GM19455 (cell line): Measurements from ENCODE around the gene POU2AF3.

Experiments used
- ATAC-seq: cut with Tn5 transposase; IDR thresholded peaks from one replicate; pipeline ENCODE4 v1.9.1; 2021; ENCODE audit not compliant: unreplicated experiment

The POU2AF3 gene

GRCh38 chr11:111351374-111352055 lies 53.2 kb downstream of the POU2AF3 start:
- ATAC-seq = no peak

- ATAC-seq = no peak
Measured at GRCh38 chr11:111352231-111352746, 53.9 kb downstream of the POU2AF3 start.

DNA sequence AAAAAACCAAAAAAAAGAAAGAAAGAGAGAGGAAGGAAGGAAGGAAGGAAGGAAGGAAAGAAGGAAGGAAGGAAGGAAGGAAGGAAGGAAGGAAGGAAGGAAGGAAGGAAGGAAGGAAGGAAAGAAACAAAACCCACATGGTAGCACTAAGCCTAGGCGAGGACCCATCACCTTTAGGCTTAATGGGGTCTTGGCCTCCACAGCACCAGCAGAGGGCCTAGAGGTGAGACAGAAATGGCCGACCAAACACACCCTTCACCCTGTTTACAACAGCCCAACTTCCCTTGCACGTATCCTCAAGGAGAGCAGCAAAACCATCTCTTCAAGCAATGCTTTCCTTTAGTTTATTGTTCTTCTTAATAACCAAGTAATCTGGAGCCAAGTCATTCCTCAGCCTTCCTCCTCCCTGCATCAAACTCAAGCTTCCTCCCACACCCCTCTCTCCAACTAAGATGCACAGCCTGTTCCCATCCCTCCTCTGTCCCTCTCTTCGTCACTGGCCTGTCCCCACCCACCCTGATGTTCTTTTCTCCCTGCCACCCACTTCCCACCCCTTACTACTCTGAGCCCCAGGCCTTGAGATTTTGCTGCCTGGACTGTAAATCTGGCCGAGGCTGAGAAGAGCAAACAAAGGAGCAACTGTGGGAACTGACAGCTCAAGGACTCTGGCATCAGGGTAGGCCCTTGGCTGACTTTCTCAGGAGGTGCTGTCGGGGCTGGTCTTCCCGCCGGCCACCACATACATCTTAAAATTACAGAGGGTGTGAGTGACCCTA lies 54.8 kb downstream of the POU2AF3 start:
- no peak for ATAC-seq

DNA sequence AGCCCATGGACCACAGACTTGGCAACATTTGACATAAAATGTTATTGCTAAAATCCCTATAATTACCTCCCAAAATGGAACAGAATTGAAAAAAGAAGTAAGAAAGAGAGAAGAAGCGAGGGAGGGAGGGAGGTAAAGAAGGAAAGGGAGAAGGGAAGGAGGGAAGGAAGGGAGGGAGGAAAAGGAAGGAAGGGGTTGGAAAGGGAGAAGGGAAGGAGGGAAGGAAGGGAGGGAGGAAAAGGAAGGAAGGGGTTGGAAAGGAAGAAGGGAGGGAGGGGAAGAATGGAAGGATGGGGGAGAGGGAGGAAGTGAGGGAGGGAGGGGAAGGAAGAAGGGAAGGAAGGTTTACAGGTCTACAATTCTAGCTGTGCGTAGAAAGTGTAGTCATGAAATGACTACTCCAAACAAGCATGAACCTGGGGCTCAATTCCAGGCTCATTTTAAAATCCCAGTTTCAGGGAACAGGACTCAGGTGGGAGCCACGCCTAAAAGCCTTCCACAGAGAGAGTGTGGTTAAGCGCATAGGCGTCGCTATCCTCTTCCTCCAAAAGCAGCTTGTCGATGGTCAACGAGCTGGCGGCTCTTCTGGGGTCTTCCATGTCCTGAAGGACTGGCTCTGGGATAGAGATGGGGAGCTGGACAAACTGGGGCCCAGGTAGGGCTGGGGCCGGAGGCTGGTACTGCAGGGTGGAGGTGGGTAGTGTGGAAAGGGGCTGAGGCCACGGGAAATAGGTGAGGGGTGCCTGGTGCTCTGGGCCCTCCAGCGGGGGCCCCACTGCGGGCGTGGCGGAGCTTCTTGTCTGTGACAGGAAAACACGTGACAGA lies 55.6 kb downstream of the POU2AF3 start:
- no peak for ATAC-seq

DNA sequence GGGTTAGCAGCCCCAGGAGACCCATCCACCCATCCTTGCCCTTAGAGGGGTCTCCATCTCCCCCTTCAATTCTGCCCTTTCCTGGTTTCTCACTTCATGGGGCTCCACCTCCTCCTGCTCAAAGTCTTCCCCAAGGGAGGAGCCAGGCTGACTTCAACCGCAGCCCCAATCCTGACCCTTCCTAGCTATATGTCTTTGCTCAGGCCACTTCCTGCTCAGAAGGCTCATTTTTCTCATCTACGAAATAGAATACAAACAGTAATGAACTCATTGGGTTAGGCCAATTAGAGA lies 56.2 kb downstream of the POU2AF3 start:
- no peak for ATAC-seq

DNA sequence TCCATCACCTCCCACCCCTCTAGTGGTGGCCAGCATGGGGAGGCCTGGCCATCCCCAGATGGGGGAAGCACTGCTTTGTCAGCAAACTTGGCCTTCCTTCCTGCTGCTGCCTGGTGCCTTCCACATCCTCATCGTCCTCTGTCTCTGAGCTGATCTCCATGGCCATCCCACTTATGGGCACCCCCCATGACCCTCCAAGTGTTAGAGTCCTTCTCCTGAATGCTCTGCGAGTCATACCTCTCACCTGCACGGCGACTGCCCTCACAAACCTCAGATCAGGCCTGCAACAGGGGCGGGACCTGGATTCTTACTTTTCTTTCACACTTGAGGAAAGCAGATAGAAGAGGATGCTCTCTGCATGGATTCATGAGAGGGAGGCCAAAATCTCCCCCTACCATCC lies 56.8 kb downstream of the POU2AF3 start:
- ATAC-seq = no peak

GRCh38 chr11:111355956-111356659 lies 57.8 kb downstream of the POU2AF3 start:
- no peak for ATAC-seq

DNA sequence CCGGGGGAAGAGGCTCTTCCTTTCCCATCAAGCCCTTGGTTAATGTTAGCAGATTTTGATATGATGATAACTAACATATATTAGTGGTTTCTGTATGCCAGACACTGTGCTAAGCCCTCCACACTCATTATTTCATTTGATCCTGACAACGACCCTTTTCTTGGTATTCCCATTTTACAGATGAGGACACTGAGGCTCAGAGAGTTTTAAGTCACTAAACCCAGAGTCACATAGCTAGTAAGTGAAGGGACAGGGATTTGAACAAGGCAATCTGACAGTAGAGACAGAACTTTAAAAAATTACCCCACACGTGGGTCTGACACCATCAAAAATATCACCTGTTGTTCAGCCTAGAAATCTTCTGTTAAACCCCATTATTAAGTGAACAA lies 58.3 kb downstream of the POU2AF3 start:
- no peak for ATAC-seq

GRCh38 chr11:111357150-111358037 lies 59.0 kb downstream of the POU2AF3 start:
- ATAC-seq = no peak
